Mesendoderm (in vitro differentiated cells): ENCODE data around the gene TMEM232.

ENCODE experiments used
- DNase-seq: peaks from one replicate; pipeline ENCODE4 v3.0.0; 2013
- H2AK5ac ChIP-seq: 2 replicates; pipeline ENCODE4 v1.6.1; 2013; ENCODE audit warnings: low read length, inconsistent platforms
- H2BK120ac ChIP-seq: 2 replicates; pipeline ENCODE4 v1.6.1; 2013; ENCODE audit warnings: low read depth, mild to moderate bottlenecking, low read length, moderate library complexity, mixed read lengths
- H2BK15ac ChIP-seq: replicated peaks from 2 replicates; pipeline ENCODE4 v1.6.1; 2013; ENCODE audit warnings: low read depth, mild to moderate bottlenecking, moderate library complexity
- H2BK5ac ChIP-seq: 2 replicates; pipeline ENCODE4 v1.6.1; 2013; ENCODE audit warnings: low read length, inconsistent platforms
- H3K18ac ChIP-seq: 2 replicates; pipeline ENCODE4 v1.6.1; 2013; ENCODE audit warnings: mild to moderate bottlenecking, low read length, mixed read lengths
- H3K23ac ChIP-seq: one replicate; pipeline ENCODE4 v1.6.1; 2013; ENCODE audit warnings: low read length
- H3K27ac ChIP-seq: 2 replicates; pipeline ENCODE4 v1.5.1; 2013; ENCODE audit warnings: low read depth, mild to moderate bottlenecking, inconsistent platforms, low read length, moderate library complexity
- H3K27me3 ChIP-seq: 2 replicates; pipeline ENCODE4 v1.6.1; 2013; ENCODE audit warnings: low read length, control low read depth, mild to moderate bottlenecking, inconsistent platforms; ENCODE audit not compliant: insufficient read depth, poor library complexity
- H3K36me3 ChIP-seq: 2 replicates; pipeline ENCODE4 v1.6.1; 2013; ENCODE audit warnings: low read length, inconsistent platforms; ENCODE audit not compliant: control insufficient read depth, insufficient read depth
- H3K4ac ChIP-seq: one replicate; pipeline ENCODE4 v1.6.1; 2013; ENCODE audit warnings: low read depth, mild to moderate bottlenecking, low read length, moderate library complexity
- H3K4me1 ChIP-seq: 2 replicates; pipeline ENCODE4 v1.6.1; 2013; ENCODE audit warnings: low read depth, low read length, inconsistent platforms; ENCODE audit not compliant: control insufficient read depth
- H3K4me2 ChIP-seq: 2 replicates; pipeline ENCODE4 v1.6.1; 2013; ENCODE audit warnings: low read length
- H3K4me3 ChIP-seq: 2 replicates; pipeline ENCODE4 v1.5.1; 2013; ENCODE audit warnings: mild to moderate bottlenecking, low read length
- H3K56ac ChIP-seq: one replicate; pipeline ENCODE4 v1.6.1; 2013; ENCODE audit warnings: low read length
- H3K79me1 ChIP-seq: 2 replicates; pipeline ENCODE4 v1.6.1; 2013; ENCODE audit warnings: low read length, inconsistent platforms
- H3K79me2 ChIP-seq: 2 replicates; pipeline ENCODE4 v1.6.1; 2013; ENCODE audit warnings: mild to moderate bottlenecking, low read length; ENCODE audit not compliant: control insufficient read depth, insufficient read depth
- H3K9ac ChIP-seq: 2 replicates; pipeline ENCODE4 v1.6.1; 2013; ENCODE audit warnings: low read length, inconsistent platforms
- H4K5ac ChIP-seq: one replicate; pipeline ENCODE4 v1.6.1; 2013; ENCODE audit warnings: low read length
- H4K8ac ChIP-seq: one replicate; pipeline ENCODE4 v1.6.1; 2013; ENCODE audit warnings: low read depth, mild to moderate bottlenecking, control low read depth, low read length, moderate library complexity
- WGBS: extraction: QIAGEN DNeasy Blood & Tissue Kit; methylation state at CpG from one replicate; pipeline ENCODE4 v1.1.7; 2013; ENCODE audit warnings: low lambda C conversion rate, missing lambda C conversion rate; ENCODE audit not compliant: insufficient coverage; ENCODE audit errors: extremely low coverage; 5-methylcytosine and 5-hydroxymethylcytosine counted together

Gene TMEM232

GRCh38 chr5:110634475-110634874 lies 92.0 kb downstream of the TMEM232 start:
- H3K36me3 ChIP-seq = no peaks in the 10 kb centered on the region
- H2BK120ac ChIP-seq = no peak overlapping the region
- H3K18ac ChIP-seq = no peak overlapping the region
- H2BK5ac ChIP-seq = no peak overlapping the region
- no peaks in the 10 kb centered on the region for H3K79me2 ChIP-seq
- no peaks in the 10 kb centered on the region for H3K4me1 ChIP-seq
- no peaks in the 10 kb centered on the region for H3K27me3 ChIP-seq
- H3K56ac ChIP-seq = no peak overlapping the region
- H3K4me2 ChIP-seq = no peak overlapping the region
- no peak overlapping the region for H4K5ac ChIP-seq
- H3K4ac ChIP-seq = no peak overlapping the region
- H3K4me3 ChIP-seq = no peak overlapping the region
- H4K8ac ChIP-seq = no peak overlapping the region
- no peak overlapping the region for H3K27ac ChIP-seq
- no peak overlapping the region for H2BK15ac ChIP-seq
- no peak overlapping the region for H2AK5ac ChIP-seq
- no peaks in the 10 kb centered on the region for H3K79me1 ChIP-seq
- H3K23ac ChIP-seq = no peak overlapping the region
- DNase-seq = no peak
- H3K9ac ChIP-seq = no peak overlapping the region

GRCh38 chr5:110631236-110631635 lies 95.2 kb downstream of the TMEM232 start:
- H3K79me2 ChIP-seq = no peaks in the 10 kb centered on the region
- H4K5ac ChIP-seq = no peak overlapping the region
- no peaks in the 10 kb centered on the region for H3K36me3 ChIP-seq
- H2AK5ac ChIP-seq = no peak overlapping the region
- no peaks in the 10 kb centered on the region for H3K79me1 ChIP-seq
- H3K56ac ChIP-seq = no peak overlapping the region
- no peak overlapping the region for H4K8ac ChIP-seq
- no peak overlapping the region for H3K9ac ChIP-seq
- no peak overlapping the region for H2BK5ac ChIP-seq
- H3K27ac ChIP-seq = no peak overlapping the region
- no peaks in the 10 kb centered on the region for H3K27me3 ChIP-seq
- H3K4me3 ChIP-seq = no peak overlapping the region
- WGBS = no CpG with 5 or more reads among the region's 1 CpG
- no peak overlapping the region for H3K18ac ChIP-seq
- no peak overlapping the region for H2BK120ac ChIP-seq
- no peak overlapping the region for H3K23ac ChIP-seq
- no peaks in the 10 kb centered on the region for H3K4me1 ChIP-seq
- H3K4me2 ChIP-seq = no peak overlapping the region
- H3K4ac ChIP-seq = no peak overlapping the region
- DNase-seq = no peak
- no peak overlapping the region for H2BK15ac ChIP-seq

GRCh38 chr5:110630350-110630749 lies 96.1 kb downstream of the TMEM232 start:
- DNase-seq = no peak
- no peak overlapping the region for H3K4ac ChIP-seq
- no peak overlapping the region for H3K27ac ChIP-seq
- no peak overlapping the region for H2AK5ac ChIP-seq
- H4K5ac ChIP-seq = no peak overlapping the region
- no peak overlapping the region for H3K9ac ChIP-seq
- H2BK120ac ChIP-seq = no peak overlapping the region
- no peak overlapping the region for H2BK15ac ChIP-seq
- no peak overlapping the region for H3K23ac ChIP-seq
- no peaks in the 10 kb centered on the region for H3K4me1 ChIP-seq
- no peaks in the 10 kb centered on the region for H3K79me2 ChIP-seq
- H3K27me3 ChIP-seq = no peaks in the 10 kb centered on the region
- no peak overlapping the region for H3K18ac ChIP-seq
- H3K4me2 ChIP-seq = no peak overlapping the region
- H4K8ac ChIP-seq = no peak overlapping the region
- H3K79me1 ChIP-seq = no peaks in the 10 kb centered on the region
- no peak overlapping the region for H2BK5ac ChIP-seq
- no peak overlapping the region for H3K56ac ChIP-seq
- no CpG with 5 or more reads among the region's 4 CpGs for WGBS
- H3K4me3 ChIP-seq = no peak overlapping the region
- no peaks in the 10 kb centered on the region for H3K36me3 ChIP-seq

- no peaks in the 10 kb centered on the region for H3K27me3 ChIP-seq
- DNase-seq = peak; percentile 21
- H3K56ac ChIP-seq = no peak overlapping the region
- no peak overlapping the region for H3K23ac ChIP-seq
- no peak overlapping the region for H3K27ac ChIP-seq
- no peak overlapping the region for H3K4me3 ChIP-seq
- no peak overlapping the region for H2BK15ac ChIP-seq
- no peak overlapping the region for H2BK5ac ChIP-seq
- H3K79me1 ChIP-seq = no peaks in the 10 kb centered on the region
- H3K9ac ChIP-seq = no peak overlapping the region
- H2BK120ac ChIP-seq = no peak overlapping the region
- H4K5ac ChIP-seq = no peak overlapping the region
- WGBS = no CpG with 5 or more reads among the region's 2 CpGs
- no peaks in the 10 kb centered on the region for H3K36me3 ChIP-seq
- H3K4ac ChIP-seq = no peak overlapping the region
- no peaks in the 10 kb centered on the region for H3K79me2 ChIP-seq
- no peak overlapping the region for H3K4me2 ChIP-seq
- H4K8ac ChIP-seq = no peak overlapping the region
- no peaks in the 10 kb centered on the region for H3K4me1 ChIP-seq
- H2AK5ac ChIP-seq = no peak overlapping the region
- no peak overlapping the region for H3K18ac ChIP-seq
These were observed 101.0 kb downstream of the TMEM232 start for GRCh38 chr5:110625376-110625999.

DNA sequence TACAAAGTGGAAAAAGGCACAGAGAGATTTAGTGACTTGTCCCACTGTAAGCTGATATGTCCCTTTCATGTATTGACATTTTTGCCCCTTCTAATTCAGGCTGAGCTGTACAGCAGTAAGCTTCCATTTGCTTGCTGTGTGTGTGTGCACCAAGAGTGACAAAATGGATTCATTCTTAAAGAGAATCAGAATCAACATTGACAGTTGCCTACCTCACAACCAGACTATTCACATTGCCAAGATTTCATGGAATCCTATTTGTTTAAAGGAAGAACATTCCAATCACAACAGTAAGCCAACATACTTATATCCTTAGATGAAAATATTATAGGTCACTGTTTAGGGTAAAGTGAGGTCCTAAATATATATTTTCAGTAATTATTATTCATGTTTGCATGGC lies 102.6 kb downstream of the TMEM232 start:
- H3K4me3 ChIP-seq = no peak overlapping the region
- H3K79me1 ChIP-seq = no peaks in the 10 kb centered on the region
- no peaks in the 10 kb centered on the region for H3K79me2 ChIP-seq
- no peak overlapping the region for H3K18ac ChIP-seq
- H2AK5ac ChIP-seq = no peak overlapping the region
- no peak overlapping the region for H4K8ac ChIP-seq
- H3K4me1 ChIP-seq = no peaks in the 10 kb centered on the region
- H2BK15ac ChIP-seq = no peak overlapping the region
- H3K4ac ChIP-seq = no peak overlapping the region
- H3K9ac ChIP-seq = no peak overlapping the region
- no peak overlapping the region for H2BK5ac ChIP-seq
- H3K56ac ChIP-seq = no peak overlapping the region
- H3K36me3 ChIP-seq = no peaks in the 10 kb centered on the region
- no peak overlapping the region for H4K5ac ChIP-seq
- no peaks in the 10 kb centered on the region for H3K27me3 ChIP-seq
- H3K23ac ChIP-seq = no peak overlapping the region
- H3K4me2 ChIP-seq = no peak overlapping the region
- H2BK120ac ChIP-seq = no peak overlapping the region
- H3K27ac ChIP-seq = no peak overlapping the region
- peak; percentile 3 for DNase-seq

GRCh38 chr5:110618941-110619340 lies 107.5 kb downstream of the TMEM232 start:
- Histone ChIP-seq H4K8ac (no peak overlapping the region), H3K27ac (no peak overlapping the region), H3K56ac (no peak overlapping the region), H4K5ac (no peak overlapping the region), H2BK120ac (no peak overlapping the region), H3K36me3 (no peaks in the 10 kb centered on the region), H3K79me1 (no peaks in the 10 kb centered on the region), H2BK15ac (no peak overlapping the region), H3K27me3 (no peaks in the 10 kb centered on the region), H3K4me2 (no peak overlapping the region), H3K23ac (no peak overlapping the region), H2BK5ac (no peak overlapping the region), H3K79me2 (no peaks in the 10 kb centered on the region), H3K4me1 (no peaks in the 10 kb centered on the region), H3K4me3 (no peak overlapping the region), H3K9ac (no peak overlapping the region), H3K18ac (no peak overlapping the region), H2AK5ac (no peak overlapping the region), H3K4ac (no peak overlapping the region)
- no peak for DNase-seq
- no CpG with 5 or more reads among the region's 1 CpG for WGBS
